ENCODE data around the gene COL6A3.
A peak's percentile ranks its signal among the peaks of the same experiment; 100 is the strongest.

Gene COL6A3

DNA sequence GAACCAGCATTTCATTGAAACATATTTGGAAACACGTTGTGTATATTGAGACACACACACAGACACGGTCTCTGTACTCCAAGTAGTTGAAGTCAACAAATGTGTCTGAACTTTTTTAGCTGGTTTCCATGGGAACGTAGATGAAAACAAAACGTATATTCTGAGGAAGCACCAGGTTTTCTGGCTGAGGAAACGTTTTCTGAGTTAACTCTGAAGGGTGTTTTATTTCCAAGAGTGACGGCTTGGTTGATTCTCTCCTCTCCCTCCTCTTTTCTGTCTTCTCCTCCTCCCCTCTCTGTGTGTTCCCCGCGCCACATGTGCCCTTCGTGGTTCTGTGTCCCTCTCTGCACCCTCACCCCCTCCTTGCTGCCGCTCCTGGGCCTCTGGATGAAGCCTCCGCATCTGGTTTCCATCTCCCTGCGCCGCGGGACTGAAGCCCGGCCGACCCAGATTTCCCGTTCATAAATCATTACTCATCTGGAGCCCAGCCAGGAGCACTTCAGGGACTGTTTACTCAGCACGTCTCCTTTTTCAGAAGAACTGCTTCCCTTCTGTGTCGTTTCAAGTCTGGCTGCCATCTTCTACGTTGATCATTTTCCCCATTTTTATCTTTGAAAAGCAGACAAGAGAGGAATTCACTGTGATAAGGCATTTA is 122.7 kb downstream of the COL6A3 start:
- DNase-seq, result peak; percentile 24

DNA sequence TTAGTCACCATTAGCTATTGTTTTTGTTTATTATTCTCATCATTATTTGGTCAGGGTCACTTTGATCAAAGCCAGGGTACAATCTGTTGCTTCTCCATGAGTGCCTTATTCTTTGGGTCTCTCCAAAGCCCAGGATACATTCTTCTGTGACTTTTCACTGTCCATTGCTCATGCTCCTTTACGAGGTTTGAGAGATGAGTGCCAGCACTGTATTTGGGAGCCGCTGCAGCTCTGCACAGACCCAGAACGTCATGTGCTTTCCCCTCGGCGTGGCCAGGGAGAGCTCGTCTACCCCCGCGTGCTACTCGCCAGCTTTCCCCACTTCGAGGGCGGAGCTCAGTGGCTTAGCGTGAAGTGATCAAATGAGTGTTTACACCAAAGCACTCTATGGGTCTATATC is 123.7 kb downstream of the COL6A3 start:
- DNase-seq, result no peak

DNA sequence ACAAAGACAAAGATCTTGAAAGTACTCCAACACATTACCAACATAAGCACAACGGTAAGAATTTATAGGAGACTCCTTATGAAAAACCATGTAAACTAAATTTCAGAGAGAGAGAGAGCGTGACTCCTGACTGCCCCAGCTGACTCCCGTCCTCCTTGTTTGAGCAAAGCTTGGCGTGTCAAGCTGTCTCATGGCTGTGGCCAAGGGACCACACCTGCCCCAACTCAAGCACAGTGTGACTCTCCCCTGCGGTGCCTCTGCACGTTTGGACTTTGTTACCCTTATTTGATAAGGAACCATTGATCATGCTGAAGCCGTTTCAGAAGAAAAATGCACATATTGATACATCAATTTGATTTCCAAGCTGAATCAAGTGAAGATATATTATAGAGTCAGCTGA is 124.8 kb downstream of the COL6A3 start:
- no peak for DNase-seq

DNA sequence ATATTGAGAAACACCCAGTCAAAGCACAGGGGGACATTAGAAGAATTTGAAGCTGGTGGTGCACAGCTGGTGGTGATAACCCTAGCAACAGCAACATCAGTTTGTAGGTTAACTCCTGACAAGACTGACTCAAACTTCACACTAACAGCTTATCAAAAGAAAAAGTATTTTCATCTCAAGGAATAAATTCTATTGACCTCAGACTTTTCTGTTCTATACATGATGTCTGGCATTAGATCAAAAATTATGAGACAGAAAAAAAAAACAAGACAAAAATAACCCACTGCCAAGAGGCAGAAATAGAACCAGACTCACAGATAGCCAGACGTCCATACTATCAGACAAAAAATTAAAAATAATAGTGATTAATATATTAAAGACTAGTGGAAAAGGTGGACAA is 126.1 kb downstream of the COL6A3 start:
- no peak for DNase-seq

DNA sequence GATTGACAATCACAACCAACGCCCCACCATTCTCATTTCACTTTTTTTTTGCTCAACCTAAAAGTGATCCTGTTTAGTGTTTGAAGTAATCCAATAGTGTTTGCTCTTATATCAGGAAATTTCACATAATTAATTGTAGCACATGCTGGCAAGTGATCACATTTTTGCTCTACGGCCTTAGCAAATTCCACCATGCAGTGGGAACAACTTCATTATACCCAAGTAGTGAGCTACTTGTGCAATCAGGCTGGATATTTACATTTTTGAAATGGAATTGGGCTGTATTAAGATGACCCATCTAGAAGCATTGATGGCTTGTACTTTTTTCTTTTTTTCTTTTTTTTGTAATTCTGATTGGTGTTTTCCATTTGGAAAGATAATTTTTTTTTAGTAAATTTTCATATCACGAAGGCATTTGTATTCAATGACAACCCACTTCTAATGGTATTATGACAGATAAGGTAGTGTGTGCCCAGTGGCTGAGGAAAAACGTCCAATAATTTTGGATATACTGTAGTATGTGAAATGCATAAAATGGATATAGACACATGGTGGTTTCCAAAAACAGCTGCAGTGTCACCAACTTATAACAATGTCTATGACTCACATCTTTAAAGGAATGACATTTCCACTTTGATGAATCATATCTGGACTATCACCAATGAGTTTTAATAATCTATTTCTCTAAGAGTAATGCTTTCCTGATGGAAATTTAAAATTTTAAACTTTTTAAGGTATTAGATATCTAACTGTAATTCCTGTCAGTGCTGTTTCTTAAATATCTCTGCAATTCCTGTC is 130.6 kb downstream of the COL6A3 start:
- no peak for DNase-seq

DNA sequence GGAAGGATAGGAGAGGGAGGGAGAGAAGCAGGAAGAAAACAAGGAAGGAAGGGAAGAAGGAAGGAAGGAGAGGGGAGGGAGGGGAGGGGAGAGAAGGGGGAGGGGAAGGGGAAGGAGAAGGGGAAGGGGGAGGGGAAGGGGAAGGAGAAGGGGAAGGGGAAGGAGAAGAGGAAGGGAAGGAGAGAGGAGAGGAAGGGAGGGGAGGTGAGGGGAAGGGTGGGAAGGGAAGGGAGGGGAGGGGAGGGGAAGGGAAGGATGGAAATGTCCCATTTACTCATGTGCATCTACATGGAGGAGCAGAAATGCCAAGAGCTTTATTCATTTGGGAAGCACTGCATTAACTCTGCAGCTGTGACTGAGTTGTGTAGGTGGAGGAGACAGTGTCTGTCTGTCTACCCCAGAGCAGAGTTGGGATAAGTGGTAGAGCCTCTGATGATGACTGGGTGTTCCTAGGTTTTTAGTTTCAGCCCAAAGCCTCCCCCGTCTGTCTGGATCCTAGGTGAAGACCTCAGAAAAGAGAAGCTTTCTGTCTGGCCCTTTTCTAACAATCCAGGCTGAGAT is 131.3 kb downstream of the COL6A3 start:
- DNase-seq, result no peak

DNA sequence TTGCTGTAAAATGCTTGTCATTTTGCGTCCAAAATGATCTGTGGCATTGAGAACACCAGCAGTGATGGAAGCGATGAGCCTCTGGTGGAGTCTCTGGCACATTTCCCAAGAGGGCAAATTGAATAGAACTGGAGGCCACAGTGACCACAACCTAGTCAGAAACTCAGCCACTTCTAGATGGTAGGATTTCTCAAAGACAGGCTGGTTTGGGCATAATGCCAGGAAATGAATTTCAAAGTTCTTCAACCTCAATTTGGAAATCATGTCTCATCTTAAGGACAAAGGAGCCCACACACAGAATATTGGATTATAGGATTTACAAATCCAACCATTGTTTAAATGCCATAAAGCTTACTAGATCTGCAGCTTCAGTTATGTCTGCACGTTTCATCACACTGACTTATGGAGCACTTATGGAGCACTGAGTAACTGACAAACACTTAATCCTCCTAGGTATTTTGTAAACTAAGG is 132.1 kb downstream of the COL6A3 start:
- no peak for DNase-seq

DNA sequence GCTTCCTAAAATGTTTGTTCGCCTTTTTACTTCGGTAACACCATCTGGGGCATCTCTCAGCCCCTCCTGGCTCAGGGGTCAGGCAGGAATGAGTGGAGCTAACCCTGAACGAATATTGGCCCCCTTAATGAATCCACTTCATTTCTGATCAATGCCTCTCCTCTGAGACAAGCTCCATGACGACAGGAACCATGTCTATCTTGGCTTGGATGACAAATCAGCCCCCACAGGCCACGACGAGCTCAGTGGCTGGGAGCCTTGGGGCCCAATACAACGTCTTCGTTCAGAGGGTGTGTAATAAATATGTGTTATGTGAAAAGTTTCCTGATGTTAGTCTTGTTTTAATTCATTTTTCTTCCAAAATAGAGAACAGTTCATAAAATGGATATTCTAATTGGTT is 133.0 kb downstream of the COL6A3 start:
- DNase-seq, result no peak

DNA sequence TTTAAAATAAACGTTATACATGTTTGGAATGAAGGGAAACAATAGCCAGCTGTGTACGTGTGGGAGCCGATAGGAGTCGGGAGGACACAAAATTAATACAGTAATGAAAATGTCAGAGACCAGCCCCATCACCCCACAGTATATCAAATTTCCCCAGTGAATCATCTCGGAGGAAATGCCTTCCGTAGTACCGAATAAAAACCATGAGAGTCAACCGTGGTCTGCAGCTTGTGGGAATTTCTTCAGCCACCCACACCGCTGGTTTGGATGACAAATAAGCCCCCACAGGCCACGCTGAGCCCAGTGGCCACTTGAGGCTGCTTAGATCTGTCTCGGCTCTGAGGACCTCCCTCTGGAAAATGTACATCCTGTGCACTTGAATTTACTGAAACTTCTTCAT is 133.7 kb downstream of the COL6A3 start:
- no peak for DNase-seq

DNA sequence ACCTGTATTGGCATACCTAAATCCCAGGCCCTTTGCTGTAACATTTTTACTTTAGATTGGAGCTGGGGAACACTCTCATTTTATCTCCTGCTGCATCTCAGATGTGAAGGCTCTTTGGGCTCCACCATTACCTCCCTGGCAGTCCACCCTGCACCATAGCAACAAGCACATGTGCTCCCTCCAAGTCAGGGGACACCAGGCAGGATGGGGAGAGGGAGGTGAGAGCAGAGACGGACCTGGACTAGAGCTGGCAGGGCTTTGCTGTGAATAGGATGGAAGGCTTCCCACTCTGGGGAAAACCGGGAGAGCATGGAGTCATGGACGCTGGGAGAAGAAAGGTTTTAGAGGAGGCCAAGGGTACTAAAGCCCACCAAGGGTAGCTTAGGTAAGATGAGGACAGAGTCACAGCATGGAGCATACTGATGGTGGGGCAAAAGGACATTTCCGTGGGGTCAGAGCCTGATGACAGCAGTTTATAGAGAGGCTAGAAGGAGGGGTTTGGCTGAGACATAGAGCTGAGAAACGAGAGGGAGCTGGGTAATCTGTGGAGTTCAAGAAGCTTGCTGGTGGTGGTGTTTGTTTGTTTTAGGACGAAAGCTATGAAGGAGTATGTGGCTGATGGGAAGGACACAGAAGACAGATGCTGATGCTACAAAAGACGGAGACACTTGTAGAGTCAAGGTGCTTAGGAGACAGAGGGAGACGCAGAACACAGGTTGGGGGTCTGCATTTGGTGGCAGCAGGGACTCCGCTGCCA is 134.8 kb downstream of the COL6A3 start:
- DNase-seq, result no peak

DNA sequence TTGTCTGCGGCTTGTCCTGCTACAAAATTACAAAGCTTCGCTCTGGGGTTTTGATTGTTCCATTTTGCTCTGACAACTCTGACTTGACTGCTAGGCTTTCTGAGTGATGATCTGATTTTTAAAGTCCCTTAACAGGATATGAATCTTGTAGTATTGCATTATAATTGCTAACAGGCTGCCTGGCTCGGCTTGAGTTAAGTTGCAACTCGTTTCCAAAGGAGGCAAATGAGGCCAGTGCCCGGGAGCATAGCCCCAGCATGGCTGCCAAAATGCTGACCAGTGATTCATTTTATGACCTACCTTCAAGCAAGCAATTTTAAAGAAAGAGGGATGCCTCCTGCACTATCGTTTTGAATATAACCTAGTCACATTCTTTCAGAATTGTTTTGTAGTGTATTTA is 135.4 kb downstream of the COL6A3 start:
- DNase-seq, result no peak

DNA sequence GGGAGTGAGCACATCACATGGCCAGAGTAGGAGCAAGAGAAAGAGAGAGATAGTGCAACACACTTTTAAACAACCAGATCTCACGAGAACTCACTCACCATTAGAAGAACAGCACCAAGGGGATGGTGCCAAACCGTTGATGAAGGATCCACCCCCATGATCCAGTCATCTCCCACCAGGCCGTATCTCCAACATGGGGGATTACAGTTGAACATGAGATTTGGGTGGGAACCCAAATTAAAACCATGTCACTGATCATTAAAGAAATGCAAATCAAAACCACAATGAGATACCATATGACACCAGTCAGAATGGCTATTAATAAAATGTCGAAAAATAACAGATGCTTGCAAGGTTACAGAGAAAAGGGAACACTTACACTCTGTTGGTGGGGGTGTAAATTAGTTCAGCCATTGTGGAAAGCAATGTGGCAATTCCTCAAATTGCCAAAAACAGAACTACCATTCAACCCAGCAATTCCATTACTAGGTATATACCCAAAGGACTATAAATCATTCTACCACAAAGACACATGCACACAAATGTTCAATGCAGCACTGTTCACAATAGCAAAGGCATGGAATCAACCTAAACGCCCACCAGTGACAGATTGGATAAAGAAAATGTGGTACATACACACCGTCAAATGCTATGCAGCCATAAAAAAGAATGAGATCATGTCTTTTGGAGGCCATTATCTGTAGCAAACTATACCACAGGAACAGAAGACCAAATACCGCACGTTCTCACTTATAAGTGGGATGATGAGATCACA is 137.1 kb downstream of the COL6A3 start:
- DNase-seq, result no peak
